GM19372 (cell line): ENCODE measurements around the gene SPRN.

Experiments
- ATAC-seq: cut with Tn5 transposase; IDR thresholded peaks from one replicate; pipeline ENCODE4 v1.9.1; 2021; ENCODE audit warnings: mild to moderate bottlenecking, low read depth, moderate library complexity; ENCODE audit not compliant: unreplicated experiment

SPRN gene

DNA sequence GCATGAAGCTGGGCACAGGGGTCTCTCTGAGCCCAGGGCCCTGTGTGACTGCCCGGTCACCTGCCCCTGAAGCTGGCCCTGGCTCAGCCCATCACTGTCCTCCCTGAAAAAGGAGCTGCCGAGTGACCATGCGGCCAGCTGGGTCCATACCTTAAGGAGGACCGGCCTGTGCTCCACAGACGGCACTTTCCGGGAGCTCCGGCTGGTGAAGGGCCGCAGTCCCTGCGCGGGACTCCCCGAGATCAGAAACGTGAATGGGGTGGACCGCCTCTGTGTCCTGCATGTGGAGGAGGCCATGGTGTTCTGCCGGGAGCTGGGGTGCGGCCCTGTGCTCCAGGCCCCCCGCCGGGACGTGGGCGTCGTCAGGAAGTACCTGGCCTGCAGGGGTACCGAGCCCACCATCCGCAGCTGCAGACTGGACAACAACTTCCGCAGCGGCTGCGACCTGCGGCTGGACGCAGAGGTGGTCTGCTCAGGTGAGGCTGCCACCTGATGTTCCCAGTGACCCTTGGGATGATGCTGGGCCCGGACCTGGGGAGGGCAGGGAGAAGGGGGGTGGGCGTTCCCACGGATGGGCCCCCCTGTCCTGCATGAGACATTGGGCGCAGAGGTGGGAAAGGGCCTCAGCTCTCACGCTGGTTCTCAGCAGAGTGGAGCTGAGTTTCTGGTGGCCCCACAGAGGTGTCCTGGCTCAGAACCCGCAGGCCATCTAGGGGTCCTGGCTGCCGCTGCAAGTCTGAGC, 32.8 kb upstream of the SPRN start:
- ATAC-seq = no peak

DNA sequence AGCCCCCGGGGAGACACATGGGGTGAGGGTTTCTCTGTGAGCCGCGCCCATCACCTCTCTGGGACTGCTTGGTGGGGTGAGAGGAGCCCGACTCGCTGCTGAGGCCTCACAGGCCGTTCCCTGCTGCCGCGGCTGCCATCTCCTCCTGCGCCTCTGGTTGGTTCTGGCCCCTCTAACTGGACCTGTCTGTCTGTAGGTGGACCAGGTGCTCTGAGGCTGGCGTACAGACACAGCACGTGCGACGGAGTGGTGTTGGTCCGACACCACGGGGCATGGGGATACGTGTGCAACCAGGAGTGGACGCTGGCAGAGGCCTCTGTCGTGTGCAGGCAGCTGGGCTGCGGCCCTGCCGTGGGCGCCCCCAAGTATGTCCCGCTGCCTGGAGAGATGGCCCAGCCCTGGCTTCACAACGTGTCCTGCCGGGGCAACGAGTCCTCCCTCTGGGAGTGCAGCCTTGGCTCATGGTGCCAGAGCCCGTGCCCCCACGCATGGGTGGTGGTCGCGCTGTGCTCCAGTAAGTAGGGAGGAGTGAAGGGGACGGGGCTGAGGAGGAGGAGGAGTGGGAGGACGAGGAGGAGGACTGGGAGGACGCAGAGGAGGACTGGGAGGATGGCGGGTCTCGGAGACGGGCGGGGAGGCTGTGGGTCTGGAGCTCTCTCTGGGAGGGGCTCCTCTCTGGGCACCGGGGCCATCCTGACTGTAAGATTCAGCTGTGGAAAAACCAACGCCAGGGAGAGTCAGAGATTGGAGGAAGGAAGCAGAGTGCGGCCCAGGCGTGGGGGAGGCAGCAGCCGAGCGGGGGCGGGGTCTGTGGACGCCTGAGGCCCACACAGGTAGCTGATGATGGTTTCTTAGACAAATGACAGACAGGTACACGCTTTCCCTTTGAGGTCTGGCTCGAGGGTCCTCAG, 31.9 kb upstream of the SPRN start:
- ATAC-seq = no peak

- ATAC-seq = no peak
Observed at GRCh38 chr10:133455611-133456031, 31.2 kb upstream of the SPRN start.

DNA sequence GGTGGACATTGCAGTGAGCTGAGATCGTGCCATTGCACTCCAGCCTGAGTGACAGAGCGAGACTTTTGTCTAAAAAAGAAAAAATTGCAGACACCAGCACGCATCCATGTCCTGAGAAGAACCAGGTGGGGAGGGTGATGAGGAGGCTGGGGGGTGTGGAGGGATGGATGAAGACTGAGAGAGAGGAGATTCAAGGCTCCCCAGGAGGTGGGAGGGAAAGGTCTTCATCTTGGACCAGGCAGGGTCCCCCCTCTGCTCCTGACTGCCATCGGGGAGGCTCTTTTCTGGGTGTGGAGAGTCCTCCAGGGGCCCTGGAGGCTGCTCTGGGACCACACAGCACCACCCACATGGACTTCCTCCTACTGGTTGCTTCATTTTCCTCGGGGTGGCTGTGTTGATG, 30.8 kb upstream of the SPRN start:
- no peak for ATAC-seq

DNA sequence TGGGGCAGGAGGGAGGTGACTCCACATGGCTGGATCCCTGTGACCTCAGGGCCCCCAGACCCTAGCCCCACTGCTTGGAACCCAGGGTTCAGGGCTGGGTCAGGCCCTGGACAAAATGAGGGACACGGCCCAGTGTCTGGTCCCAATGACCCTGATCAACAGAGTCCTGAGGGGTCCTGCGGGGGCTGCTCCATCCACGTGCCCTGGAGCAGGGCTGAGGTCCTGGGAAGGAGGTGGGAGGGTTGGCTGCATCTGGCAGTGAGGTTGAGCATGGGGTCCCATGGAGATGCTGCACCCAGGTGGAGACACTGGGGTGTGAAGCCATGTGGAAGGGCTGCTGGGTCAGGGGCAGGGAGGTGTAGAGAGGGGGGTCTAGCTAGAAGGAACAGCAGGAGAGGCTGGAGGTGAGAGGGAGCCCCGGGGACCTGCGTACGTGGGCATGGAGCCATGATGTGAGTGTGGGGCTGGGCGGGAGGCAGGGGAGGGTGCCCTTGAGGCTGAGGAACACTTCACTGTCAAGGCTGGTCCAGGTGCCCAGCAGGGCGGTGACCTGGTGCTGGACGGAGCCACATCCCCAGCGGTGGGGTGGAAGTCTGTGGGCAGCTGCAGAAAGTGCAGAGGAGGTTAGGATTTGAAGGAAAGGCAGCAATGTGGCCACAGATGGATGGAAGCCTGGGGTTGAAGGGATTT, 29.9 kb upstream of the SPRN start:
- no peak for ATAC-seq

- ATAC-seq = no peak
Observed at GRCh38 chr10:133453516-133454203, 29.2 kb upstream of the SPRN start, which contains the start of gene SCART1. Gene SCART1 (plus strand): TSS chr10:133453945. CDS start chr10:133453998, 53 bp downstream.

GRCh38 chr10:133452453-133452852, 28.0 kb upstream of the SPRN start:
- no peak for ATAC-seq

DNA sequence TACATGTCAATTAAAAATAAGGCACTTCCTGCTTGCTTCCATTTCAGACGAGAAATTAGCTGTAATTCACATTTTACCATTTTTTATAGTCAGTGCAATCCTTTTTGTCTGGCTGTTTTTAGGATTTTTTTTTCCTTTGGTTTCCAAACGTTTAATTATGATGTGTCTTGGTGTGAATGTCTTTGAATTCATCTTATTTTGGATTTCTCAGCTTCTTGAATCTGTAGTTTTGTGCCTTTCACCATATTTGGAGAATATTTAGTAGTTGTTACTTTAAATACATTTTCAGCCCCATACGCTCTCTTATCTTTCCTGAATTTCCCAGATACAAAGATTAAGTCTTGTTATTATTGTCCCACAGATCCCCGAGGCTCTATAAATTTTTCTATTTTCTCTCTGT, 26.9 kb upstream of the SPRN start:
- ATAC-seq = no peak

GRCh38 chr10:133448120-133448519, 23.7 kb upstream of the SPRN start:
- ATAC-seq = no peak

- ATAC-seq = no peak
Observed at GRCh38 chr10:133446979-133447378, 22.6 kb upstream of the SPRN start.

GRCh38 chr10:133445751-133446708, 21.6 kb upstream of the SPRN start:
- no peak for ATAC-seq

GRCh38 chr10:133445268-133445732, 20.9 kb upstream of the SPRN start:
- ATAC-seq = no peak

DNA sequence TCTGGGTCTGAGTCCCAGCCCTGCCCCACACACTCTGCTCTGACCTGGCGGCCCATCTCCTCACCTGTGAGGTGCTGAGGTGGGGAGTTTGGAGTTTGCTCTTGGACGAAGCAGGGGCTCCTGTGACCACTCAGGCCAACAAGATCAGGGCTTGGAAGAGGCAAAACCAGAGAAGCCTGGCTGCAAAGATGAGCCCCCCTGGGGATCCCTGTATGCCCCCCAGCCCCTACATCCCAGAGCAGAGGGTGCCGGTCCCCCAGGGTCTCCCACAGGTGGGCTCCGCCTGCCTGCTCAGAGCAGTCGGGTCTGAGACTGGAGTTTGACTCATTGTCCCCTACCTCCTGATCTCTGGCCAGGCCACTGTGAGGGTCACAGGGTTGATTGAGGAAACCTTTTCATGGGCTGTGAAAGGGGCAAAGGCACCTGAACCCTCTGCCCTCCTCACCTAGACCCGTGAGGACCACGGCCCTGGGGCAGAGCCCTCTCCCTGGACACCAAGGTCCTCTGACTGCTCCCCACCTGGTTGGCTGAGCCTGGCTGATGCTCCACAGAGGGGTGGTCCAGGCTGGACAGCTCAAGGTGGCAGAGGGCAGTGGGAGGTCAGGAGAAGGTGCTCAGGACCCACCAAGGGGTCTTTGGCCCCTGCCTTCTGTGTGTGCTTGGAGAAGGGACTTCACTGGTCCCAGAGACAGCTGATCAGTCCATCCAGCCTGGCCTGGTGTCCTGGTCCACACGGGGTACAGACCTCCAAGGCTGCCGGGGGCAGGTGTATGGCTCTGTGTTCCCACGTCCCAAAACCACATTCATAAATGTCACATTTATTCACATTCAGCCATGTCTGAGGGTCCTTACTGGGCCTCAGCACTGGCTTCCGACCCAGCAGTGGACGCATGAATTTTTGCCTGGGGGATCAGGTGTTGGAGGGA, 20.2 kb upstream of the SPRN start:
- no peak for ATAC-seq

DNA sequence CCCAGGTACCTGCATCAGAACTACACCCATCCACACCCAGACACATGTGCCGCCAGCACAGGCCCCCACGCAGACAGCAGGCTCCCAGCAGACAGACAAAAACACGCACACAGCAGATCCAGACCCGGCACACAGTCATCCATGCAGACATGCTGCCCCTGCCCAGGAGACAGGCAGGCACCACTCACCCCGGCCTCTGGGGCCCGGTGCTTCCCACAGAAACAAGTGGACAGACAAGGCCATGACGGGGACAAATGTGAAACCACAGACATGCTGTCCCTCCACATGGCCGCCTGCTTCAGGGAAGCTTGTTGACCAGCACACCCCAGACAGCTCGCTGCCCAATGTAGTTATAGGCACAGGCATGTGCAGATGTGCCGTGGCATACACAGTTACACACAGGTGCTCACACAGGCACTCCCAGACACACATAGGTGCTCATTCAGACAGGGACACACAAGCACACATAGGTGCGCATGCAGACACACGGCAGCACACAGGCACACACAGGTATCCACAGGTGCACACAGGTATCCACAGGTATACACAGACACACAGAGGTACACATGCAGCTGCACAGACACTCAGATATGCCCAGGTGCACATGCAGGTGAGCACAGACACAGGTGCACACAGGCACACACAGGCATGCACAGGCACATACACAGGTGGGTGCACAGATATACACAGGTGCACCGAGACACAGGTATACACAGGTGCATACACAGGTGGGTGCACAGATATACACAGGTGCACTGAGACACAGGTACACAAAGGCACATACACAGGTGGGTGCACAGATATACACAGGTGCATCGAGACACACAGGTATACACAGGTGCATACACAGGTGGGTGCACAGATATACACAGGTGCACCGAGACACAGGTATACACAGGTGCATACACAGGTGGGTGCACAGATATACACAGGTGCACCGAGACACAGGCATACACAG, 18.8 kb upstream of the SPRN start:
- no peak for ATAC-seq

DNA sequence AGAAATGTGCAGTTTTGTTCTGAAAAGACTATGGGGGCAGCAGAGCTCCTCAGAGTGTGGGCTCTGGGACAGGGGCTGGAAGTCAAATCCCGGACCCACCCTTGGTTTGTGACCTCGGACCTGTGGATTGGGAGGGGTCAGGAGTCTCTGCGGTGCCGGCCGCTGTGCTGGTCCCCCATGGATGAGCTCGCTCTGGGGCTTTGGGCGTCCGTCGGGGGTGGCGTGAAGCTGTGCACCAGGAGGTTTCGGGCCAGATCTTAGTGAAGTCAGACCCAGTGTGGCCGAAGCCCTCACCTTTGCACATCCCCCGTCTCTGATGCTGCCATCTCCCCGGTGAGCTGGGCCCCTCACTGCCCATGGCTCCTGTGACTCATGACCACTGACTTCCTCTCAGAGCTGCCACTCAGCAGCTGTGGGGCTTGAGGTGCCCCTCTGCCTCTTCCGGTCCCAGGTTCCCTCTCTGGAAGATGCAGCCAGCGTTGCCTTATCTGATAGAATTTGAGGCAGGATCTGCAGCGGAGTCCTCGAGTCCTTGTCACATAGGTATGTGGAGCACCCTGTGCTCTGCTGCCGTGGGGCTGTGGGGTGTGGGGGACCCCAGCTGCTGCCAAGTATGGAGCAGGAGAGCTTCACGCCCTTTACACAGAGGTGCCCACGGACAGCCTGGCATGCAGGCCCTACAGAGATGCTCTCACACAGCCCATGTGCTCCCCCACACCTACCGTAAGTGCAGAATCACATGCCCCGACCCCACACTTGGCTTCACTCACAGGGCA, 18.0 kb upstream of the SPRN start:
- ATAC-seq = no peak

GRCh38 chr10:133441780-133442179, 17.4 kb upstream of the SPRN start:
- no peak for ATAC-seq
